MCF 10A (cell line): Measurements from ENCODE around the gene RNF2. TPM values are rescaled to one million over a fixed set of nuclear protein-coding genes. Genes with fewer than 3 reads are reported as not detected.

Experiments
- BruUV-seq: library from RNA; stranded (reverse); fragments of 400-500 nt; replicated peaks from 2 replicates; lab custom pipeline; 2021; lab: Mats Ljungman, UMichigan
- CTCF ChIA-PET: fragments of 300-600 bp; sonication (Branson Sonifier 250); formaldehyde crosslinking; extraction: SDS; loops from one replicate; lab custom pipeline; 2021; ENCODE audit warnings: antibody characterized with exemption, inconsistent platforms; lab: Yijun Ruan, JAX
- POLR2A ChIA-PET: fragments of 300-600, 350-650 bp; sonication (Branson Sonifier 250); formaldehyde crosslinking; extraction: SDS; loops from one replicate; lab custom pipeline; 2020; ENCODE audit warnings: antibody characterized with exemption, inconsistent platforms; lab: Yijun Ruan, JAX
- DNase-seq: peaks from one replicate; pipeline ENCODE4 v3.0.0-alpha.2; 2018; ENCODE audit not compliant: unreplicated experiment
- H3K27ac Mint-ChIP-seq: one replicate; pipeline ENCODE4 v1.8.0; 2022; ENCODE audit warnings: mild to moderate bottlenecking, low read depth, mixed read lengths; ENCODE audit not compliant: unreplicated experiment
- H3K27me3 Mint-ChIP-seq: one replicate; pipeline ENCODE4 v1.8.0; 2022; ENCODE audit warnings: mixed read lengths; ENCODE audit not compliant: insufficient read depth, unreplicated experiment
- H3K36me3 Mint-ChIP-seq: one replicate; pipeline ENCODE4 v1.8.0; 2022; ENCODE audit warnings: mild to moderate bottlenecking, moderate library complexity, mixed read lengths; ENCODE audit not compliant: insufficient read depth, unreplicated experiment
- H3K4me1 Mint-ChIP-seq: one replicate; pipeline ENCODE4 v1.8.0; 2022; ENCODE audit warnings: mixed read lengths; ENCODE audit not compliant: insufficient read depth, unreplicated experiment
- H3K4me3 Mint-ChIP-seq: one replicate; pipeline ENCODE4 v1.8.0; 2022; ENCODE audit warnings: mild to moderate bottlenecking, moderate library complexity, mixed read lengths; ENCODE audit not compliant: unreplicated experiment
- H3K9me3 Mint-ChIP-seq: one replicate; pipeline ENCODE4 v1.8.0; 2022; ENCODE audit warnings: mixed read lengths; ENCODE audit not compliant: unreplicated experiment
- CTCF ChIP-seq: fragments of 200-600 bp; IDR thresholded peaks from one replicate; pipeline ENCODE4 v1.8.0; 2022; ENCODE audit warnings: antibody characterized with exemption, mild to moderate bottlenecking; ENCODE audit not compliant: unreplicated experiment
- intact Hi-C: fragments of 100-400 bp; cut with micrococcal nuclease; formaldehyde crosslinking; loops from 2 replicates; pipeline ENCODE4 v1.14.1; 2022
- total RNA-seq: library from RNA; stranded (reverse); gene quantifications from 2 replicates; pipeline ENCODE4 v1.2.3, GENCODE V29; 2022

RNF2 gene
- total RNA-seq, 1 experiment from 2014 or later: 18.6 TPM

GRCh38 chr1:185144233-185144632 lies 98.9 kb downstream of the RNF2 start:
- TF ChIP-seq CTCF: no peak
- no peak overlapping the region for H3K4me3 Mint-ChIP-seq
- ChIA-PET CTCF (interaction anchor here (0.6 to 2.0 kb wide), 4 partner anchors 26 to 537 kb away, joined by 3 to 4 read pairs (median 4); no protein-coding TSS in a partner anchor), POLR2A (interaction anchor here (4.1 kb wide), 1 partner anchor 12 kb away, joined by 27 read pairs; the partner anchor contains the start of genes SWT1 and TRMT1L)
- H3K9me3 Mint-ChIP-seq: no peaks in the 10 kb centered on the region
- BruUV-seq: no TSS peak
- no peaks in the 10 kb centered on the region for H3K27me3 Mint-ChIP-seq
- H3K36me3 Mint-ChIP-seq: peaks cover 78% of the 10 kb centered on the region
- H3K4me1 Mint-ChIP-seq: no peaks in the 10 kb centered on the region
- no peak for DNase-seq
- intact Hi-C loops: no loop called here
- no peak overlapping the region for H3K27ac Mint-ChIP-seq

- no peaks in the 10 kb centered on the region for H3K27me3 Mint-ChIP-seq
- peaks cover 29% of the 10 kb centered on the region for H3K4me1 Mint-ChIP-seq
- no peak overlapping the region for H3K27ac Mint-ChIP-seq
- H3K4me3 Mint-ChIP-seq: no peak overlapping the region
- intact Hi-C loops: no loop called here
- H3K36me3 Mint-ChIP-seq: peaks cover 51% of the 10 kb centered on the region
- no TSS peak for BruUV-seq
- ChIA-PET CTCF (interaction anchor here (1.5 kb wide), 1 partner anchor 530 kb away, joined by 4 read pairs; no protein-coding TSS in a partner anchor), POLR2A (no interaction called here)
- no peak for DNase-seq
- H3K9me3 Mint-ChIP-seq: no peaks in the 10 kb centered on the region
- no peak for TF ChIP-seq CTCF
Measured at GRCh38 chr1:185151215-185151614, 105.9 kb downstream of the RNF2 start.

Other genes with a start within 250 kb of the RNF2 start
- 15.6 and 37.3 TPM in 2 replicates for gene NIBAN1, start 71.0 kb upstream of the RNF2 start, total RNA-seq
- 23.4 and 29.3 TPM in 2 replicates for gene TRMT1L, start 111.4 kb downstream of the RNF2 start, total RNA-seq
- 2.1 and 6.1 TPM in 2 replicates for gene SWT1, start 111.6 kb downstream of the RNF2 start, total RNA-seq